GM18867 (cell line): ENCODE measurements around the gene ARL6IP1.
A peak's percentile ranks its signal among the peaks of the same experiment; 100 is the strongest.
"Not testable (repeated sequence)": the region's sequence is repeated elsewhere in the genome, so short reads cannot be mapped to it uniquely, and the experiment has no call there.

Experiments
- ATAC-seq: cut with Tn5 transposase; IDR thresholded peaks from one replicate; pipeline ENCODE4 v1.9.1; 2021; ENCODE audit warnings: mild to moderate bottlenecking, moderate library complexity; ENCODE audit not compliant: unreplicated experiment

ARL6IP1 gene

GRCh38 chr16:18800293-18800692, 1.1 kb downstream of the ARL6IP1 start:
- ATAC-seq = no peak

- ATAC-seq = no peak
Observed at GRCh38 chr16:18799500-18799899, 1.8 kb downstream of the ARL6IP1 start.

GRCh38 chr16:18797746-18798145, 3.6 kb downstream of the ARL6IP1 start:
- ATAC-seq = no peak

GRCh38 chr16:18796377-18796776, 5.0 kb downstream of the ARL6IP1 start:
- no peak for ATAC-seq

GRCh38 chr16:18792836-18793433, 8.4 kb downstream of the ARL6IP1 start:
- no peak for ATAC-seq

GRCh38 chr16:18789850-18790706, 11.3 kb downstream of the ARL6IP1 start, which contains the start of gene RPS15A:
Gene RPS15A, minus strand, starts transcription at chr16:18790334. Its CDS starts 1,221 bp downstream, at chr16:18789113.
- ATAC-seq = peak; percentile 79

GRCh38 chr16:18789515-18789849, 11.9 kb downstream of the ARL6IP1 start:
- no peak for ATAC-seq

GRCh38 chr16:18788828-18789514, 12.4 kb downstream of the ARL6IP1 start:
- no peak for ATAC-seq

GRCh38 chr16:18784917-18785623, 16.3 kb downstream of the ARL6IP1 start:
- no peak for ATAC-seq

GRCh38 chr16:18783430-18784341, 17.7 kb downstream of the ARL6IP1 start:
- no peak for ATAC-seq

GRCh38 chr16:18782697-18783429, 18.5 kb downstream of the ARL6IP1 start:
- no peak for ATAC-seq

GRCh38 chr16:18781232-18781631, 20.1 kb downstream of the ARL6IP1 start:
- not testable (repeated sequence) for ATAC-seq

GRCh38 chr16:18780460-18781026, 20.8 kb downstream of the ARL6IP1 start:
- ATAC-seq = not testable (repeated sequence)

GRCh38 chr16:18777664-18778063, 23.7 kb downstream of the ARL6IP1 start:
- ATAC-seq = not testable (repeated sequence)

GRCh38 chr16:18776334-18776733, 25.0 kb downstream of the ARL6IP1 start:
- not testable (repeated sequence) for ATAC-seq

- ATAC-seq = not testable (repeated sequence)
Observed at GRCh38 chr16:18774651-18775050, 26.7 kb downstream of the ARL6IP1 start.

- ATAC-seq = not testable (repeated sequence)
Observed at GRCh38 chr16:18772171-18772570, 29.2 kb downstream of the ARL6IP1 start.

- ATAC-seq = not testable (repeated sequence)
Observed at GRCh38 chr16:18770336-18770962, 30.9 kb downstream of the ARL6IP1 start.
